Ovary (tissue), 3 donors: ENCODE data around the gene OOSP2.
"Not testable (repeated sequence)": the region's sequence is repeated elsewhere in the genome, so short reads cannot be mapped to it uniquely, and the experiment has no call there.

Experiments
- EP300 ChIP-seq: sonication (generic); formaldehyde crosslinking; IDR thresholded peaks from one replicate; pipeline ENCODE4 v1.6.1; 2017; ENCODE audit warnings: antibody characterized with exemption
- POLR2A ChIP-seq: fragments of 450-650 bp; IDR thresholded peaks from one replicate; pipeline ENCODE4 v1.6.1; 2017; ENCODE audit warnings: antibody characterized with exemption, mild to moderate bottlenecking, moderate library complexity
- TF ChIP-seq, protein P1 (sequence below), 3 donors: fragments of 450-650 bp in 2 of 3; fragments of 200-600 bp in 1 of 3; IDR thresholded peaks; one replicate each; pipeline versions ENCODE4 v1.5.1 to v1.8.0; 2016 to 2022; ENCODE audit warnings: antibody characterized with exemption in 3 of 3, mild to moderate bottlenecking in 1 of 3
- donor health status: DM: no; HTN: no; CAD: no.

GRCh38 chr11:60071644-60072043 lies 31.4 kb downstream of the OOSP2 start:
- TF ChIP-seq, protein P1, sequence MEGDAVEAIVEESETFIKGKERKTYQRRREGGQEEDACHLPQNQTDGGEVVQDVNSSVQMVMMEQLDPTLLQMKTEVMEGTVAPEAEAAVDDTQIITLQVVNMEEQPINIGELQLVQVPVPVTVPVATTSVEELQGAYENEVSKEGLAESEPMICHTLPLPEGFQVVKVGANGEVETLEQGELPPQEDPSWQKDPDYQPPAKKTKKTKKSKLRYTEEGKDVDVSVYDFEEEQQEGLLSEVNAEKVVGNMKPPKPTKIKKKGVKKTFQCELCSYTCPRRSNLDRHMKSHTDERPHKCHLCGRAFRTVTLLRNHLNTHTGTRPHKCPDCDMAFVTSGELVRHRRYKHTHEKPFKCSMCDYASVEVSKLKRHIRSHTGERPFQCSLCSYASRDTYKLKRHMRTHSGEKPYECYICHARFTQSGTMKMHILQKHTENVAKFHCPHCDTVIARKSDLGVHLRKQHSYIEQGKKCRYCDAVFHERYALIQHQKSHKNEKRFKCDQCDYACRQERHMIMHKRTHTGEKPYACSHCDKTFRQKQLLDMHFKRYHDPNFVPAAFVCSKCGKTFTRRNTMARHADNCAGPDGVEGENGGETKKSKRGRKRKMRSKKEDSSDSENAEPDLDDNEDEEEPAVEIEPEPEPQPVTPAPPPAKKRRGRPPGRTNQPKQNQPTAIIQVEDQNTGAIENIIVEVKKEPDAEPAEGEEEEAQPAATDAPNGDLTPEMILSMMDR (IDR thresholded peaks at IDR 0.05), result not testable (repeated sequence)
- not testable (repeated sequence) for TF ChIP-seq POLR2A, EP300
